WERI-Rb-1 (cell line): ENCODE measurements around the gene RMND1.
A peak's percentile ranks its signal among the peaks of the same experiment; 100 is the strongest.
"Not testable (repeated sequence)": the region's sequence is repeated elsewhere in the genome, so short reads cannot be mapped to it uniquely, and the experiment has no call there.

Experiments used
- DNase-seq: peaks from one replicate; pipeline ENCODE4 v3.0.0-alpha.2; 2020
- H3K27ac ChIP-seq: fragments of 250-450 bp; sonication (Bioruptor Pico); 2 replicates; pipeline ENCODE4 v1.5.1; 2020; ENCODE audit warnings: mild to moderate bottlenecking, moderate library complexity
- H3K27me3 ChIP-seq: fragments of 250-450 bp; sonication (Bioruptor Pico); 2 replicates; pipeline ENCODE4 v1.5.1; 2021; ENCODE audit warnings: mild to moderate bottlenecking, low read depth, moderate library complexity; ENCODE audit not compliant: insufficient read depth, severe bottlenecking
- H3K36me3 ChIP-seq: fragments of 250-450 bp; sonication (Bioruptor Pico); 2 replicates; pipeline ENCODE4 v1.5.1; 2020; ENCODE audit warnings: mild to moderate bottlenecking, moderate library complexity
- H3K4me3 ChIP-seq: 2 replicates; pipeline ENCODE4 v1.5.1; 2011; ENCODE audit warnings: low read depth, mild to moderate bottlenecking, control low read depth, low read length
- H3K9me3 ChIP-seq: fragments of 250-450 bp; sonication (Bioruptor Pico); 2 replicates; pipeline ENCODE4 v1.5.1; 2021; ENCODE audit warnings: mild to moderate bottlenecking, moderate library complexity; ENCODE audit not compliant: severe bottlenecking
- TF ChIP-seq, protein P1 (sequence below): IDR thresholded peaks from 2 replicates; pipeline ENCODE4 v1.5.1; 2011; ENCODE audit warnings: low read depth, mild to moderate bottlenecking, control low read depth, inconsistent platforms, low read length

The RMND1 gene

DNA sequence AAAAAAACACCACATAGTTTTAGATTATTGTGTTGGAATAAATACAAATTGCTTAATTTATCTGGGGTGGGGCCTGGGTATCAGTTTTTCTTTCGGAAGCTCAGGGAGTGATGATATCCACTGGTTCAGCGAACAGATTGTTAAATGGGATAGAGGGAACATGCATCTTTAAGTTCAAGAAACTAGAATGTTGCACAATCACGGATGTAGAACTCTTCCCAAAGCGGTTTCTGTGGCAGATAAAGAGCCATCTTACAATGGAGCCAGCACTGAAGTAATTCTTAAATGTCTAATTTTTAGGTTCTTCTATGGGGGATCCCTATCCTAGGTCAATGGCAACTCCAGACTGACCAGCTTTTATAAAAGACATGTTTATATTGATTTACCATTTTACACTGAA is 9.7 kb upstream of the RMND1 start:
- H3K27ac ChIP-seq, result no peak overlapping the region
- no peak overlapping the region for H3K4me3 ChIP-seq
- no peak for DNase-seq
- H3K9me3 ChIP-seq, result no peaks in the 10 kb centered on the region
- no peaks in the 10 kb centered on the region for H3K27me3 ChIP-seq
- TF ChIP-seq, protein P1, sequence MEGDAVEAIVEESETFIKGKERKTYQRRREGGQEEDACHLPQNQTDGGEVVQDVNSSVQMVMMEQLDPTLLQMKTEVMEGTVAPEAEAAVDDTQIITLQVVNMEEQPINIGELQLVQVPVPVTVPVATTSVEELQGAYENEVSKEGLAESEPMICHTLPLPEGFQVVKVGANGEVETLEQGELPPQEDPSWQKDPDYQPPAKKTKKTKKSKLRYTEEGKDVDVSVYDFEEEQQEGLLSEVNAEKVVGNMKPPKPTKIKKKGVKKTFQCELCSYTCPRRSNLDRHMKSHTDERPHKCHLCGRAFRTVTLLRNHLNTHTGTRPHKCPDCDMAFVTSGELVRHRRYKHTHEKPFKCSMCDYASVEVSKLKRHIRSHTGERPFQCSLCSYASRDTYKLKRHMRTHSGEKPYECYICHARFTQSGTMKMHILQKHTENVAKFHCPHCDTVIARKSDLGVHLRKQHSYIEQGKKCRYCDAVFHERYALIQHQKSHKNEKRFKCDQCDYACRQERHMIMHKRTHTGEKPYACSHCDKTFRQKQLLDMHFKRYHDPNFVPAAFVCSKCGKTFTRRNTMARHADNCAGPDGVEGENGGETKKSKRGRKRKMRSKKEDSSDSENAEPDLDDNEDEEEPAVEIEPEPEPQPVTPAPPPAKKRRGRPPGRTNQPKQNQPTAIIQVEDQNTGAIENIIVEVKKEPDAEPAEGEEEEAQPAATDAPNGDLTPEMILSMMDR, result no peak
- H3K36me3 ChIP-seq, result peaks cover 68% of the 10 kb centered on the region

DNA sequence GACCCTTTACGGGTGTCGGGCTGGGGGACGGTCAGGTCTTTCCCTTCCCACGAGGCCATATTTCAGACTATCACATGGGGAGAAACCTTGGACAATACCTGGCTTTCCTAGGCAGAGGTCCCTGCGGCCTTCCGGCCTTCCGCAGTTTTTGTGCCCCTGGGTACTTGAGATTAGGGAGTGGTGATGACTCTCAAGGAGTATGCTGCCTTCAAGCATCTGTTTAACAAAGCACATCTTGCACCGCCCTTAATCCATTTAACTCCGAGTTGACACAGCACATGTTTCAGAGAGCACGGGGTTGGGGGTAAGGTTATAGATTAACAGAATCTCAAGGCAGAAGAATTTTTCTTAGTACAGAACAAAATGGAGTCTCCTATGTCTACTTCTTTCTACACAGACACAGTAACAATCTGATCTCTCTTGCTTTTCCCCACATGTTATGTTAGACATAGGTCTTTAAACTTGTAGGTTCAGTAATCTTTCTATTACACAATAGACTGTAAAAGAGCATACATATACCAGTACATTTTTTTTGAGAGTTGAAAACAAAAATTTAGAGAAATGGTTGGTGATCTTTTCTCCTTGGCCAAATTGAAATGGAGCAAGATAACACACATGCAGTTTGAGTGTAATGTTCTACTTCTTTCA is 3.9 kb upstream of the RMND1 start:
- H3K27me3 ChIP-seq, H3K9me3 ChIP-seq, H3K4me3 ChIP-seq: not testable (repeated sequence)
- peak; percentile 43 for DNase-seq
- Histone ChIP-seq H3K36me3 (peaks cover 46% of the 10 kb centered on the region), H3K27ac (peak overlapping the region; percentile 80)

DNA sequence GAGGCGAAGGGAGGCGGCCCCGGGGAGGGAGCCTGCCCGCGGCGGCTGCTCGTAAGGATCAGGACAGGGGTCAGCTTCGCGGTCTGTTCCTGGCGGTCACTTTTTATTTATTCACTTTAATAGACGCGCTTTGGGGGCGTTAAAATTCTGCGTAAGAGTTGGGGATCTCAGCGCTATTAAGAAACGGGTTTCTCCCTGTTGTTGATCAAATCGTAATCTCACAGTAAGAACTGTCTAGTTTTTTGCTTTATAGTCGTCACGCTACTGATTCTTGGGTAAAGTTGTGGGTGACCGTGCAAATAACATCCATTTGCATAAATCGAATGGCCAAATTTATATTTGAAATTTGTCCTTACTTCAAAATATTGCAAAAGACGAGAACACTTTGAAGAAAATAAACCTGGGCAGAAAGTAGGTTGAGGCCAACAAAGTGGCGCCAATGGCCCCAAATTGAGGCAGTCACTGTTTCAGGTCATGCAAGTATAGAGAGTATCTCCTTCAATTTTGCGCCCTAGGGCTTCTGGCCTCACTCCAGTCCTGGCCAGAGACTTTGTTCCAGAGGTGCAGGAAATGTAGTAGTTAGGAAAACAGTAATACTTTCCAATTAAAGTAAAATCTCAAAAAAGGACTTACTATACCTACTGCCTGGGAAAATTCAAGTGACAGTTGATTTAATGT is 963 bp upstream of the RMND1 start:
- H3K36me3 ChIP-seq, result peaks cover 18% of the 10 kb centered on the region
- TF ChIP-seq, protein P1, result no peak
- no peak for DNase-seq
- H3K4me3 ChIP-seq, result peak overlapping the region; percentile 86
- peak overlapping the region; percentile 88 for H3K27ac ChIP-seq
- H3K9me3 ChIP-seq, result no peaks in the 10 kb centered on the region
- no peaks in the 10 kb centered on the region for H3K27me3 ChIP-seq

DNA sequence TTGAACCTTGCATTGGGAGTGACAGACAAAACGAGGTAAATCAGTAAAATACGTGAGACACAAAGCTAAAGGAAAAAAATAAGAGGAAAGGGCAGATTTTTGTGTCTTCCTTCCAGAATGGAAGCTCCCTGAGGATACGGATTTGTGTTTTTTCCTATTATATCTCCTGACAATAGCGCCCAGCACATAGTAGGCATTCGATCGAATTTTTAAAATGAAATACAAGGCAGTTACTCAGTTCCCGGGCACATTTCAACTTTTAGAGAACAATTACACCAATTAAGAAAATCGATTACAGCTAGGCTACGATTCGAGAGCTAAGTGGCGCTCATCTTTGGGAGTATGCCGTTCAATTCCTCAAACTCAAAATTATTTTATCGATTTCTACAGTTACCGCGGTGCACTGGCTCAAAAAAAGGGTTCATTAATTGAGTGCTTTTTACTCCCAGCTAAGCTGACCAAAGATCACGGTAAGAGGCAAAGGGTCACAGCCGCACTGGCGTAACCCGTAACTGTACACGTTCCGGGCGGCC is 443 bp downstream of the RMND1 start:
- H3K27ac ChIP-seq, result peak overlapping the region; percentile 85

DNA sequence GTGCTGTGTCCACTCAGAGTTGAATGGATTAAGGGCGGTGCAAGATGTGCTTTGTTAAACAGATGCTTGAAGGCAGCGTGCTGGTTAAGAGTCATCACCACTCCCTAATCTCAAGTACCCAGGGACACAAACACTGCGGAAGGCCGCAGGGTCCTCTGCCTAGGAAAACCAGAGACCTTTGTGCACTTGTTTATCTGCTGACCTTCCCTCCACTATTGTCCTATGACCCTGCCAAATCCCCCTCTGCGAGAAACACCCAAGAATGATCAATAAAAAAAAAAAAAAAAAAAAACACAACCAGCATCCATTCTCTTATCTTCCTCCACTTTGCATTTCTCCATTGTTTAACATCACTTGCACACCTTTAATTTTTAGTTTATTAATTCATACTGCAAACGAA is 998 bp downstream of the RMND1 start:
- not testable (repeated sequence) for DNase-seq, H3K27me3 ChIP-seq, H3K36me3 ChIP-seq, H3K9me3 ChIP-seq
- peak overlapping the region; percentile 85 for H3K27ac ChIP-seq
- H3K4me3 ChIP-seq, result peak overlapping the region; percentile 98

More for the DNA sequence above, 443 bp downstream of the RMND1 start:
- H3K27me3 ChIP-seq, result no peaks in the 10 kb centered on the region
- peak overlapping the region; percentile 98 for H3K4me3 ChIP-seq
- no peaks in the 10 kb centered on the region for H3K9me3 ChIP-seq
- no peak for DNase-seq
- H3K36me3 ChIP-seq, result peaks cover 9% of the 10 kb centered on the region; the same call in 1 of the 2 replicates
- TF ChIP-seq, protein P1, result no peak

DNA sequence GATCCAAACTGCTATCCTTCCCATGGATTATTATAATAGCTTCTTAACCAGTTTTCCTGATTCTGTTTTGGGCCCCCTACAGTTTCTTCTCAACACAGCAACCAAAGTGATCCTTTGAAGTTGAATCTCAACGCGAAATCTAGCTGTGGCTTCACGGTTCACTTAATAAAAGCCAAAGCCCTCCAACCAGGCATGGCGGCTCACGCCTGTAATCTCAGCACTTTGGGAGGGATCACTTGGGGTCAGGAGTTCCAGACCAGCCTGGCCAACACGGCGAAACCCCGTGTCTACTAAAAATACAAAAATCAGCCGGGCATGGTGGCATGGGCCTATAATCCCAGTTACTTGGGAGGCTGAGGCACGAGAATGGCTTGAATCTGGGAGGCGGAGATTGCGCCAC is 3.3 kb downstream of the RMND1 start:
- H3K27ac ChIP-seq, result no peak overlapping the region
- DNase-seq, result peak; percentile 28
- H3K9me3 ChIP-seq, result no peaks in the 10 kb centered on the region

More for the DNA sequence above, 3.3 kb downstream of the RMND1 start:
- TF ChIP-seq, protein P1, result no peak
- Histone ChIP-seq H3K36me3 (peaks cover 23% of the 10 kb centered on the region), H3K27me3 (no peaks in the 10 kb centered on the region), H3K4me3 (no peak overlapping the region)
